GM12873 (cell line): Measurements from ENCODE around the gene GPR119.

ENCODE experiments used
- TF ChIP-seq, protein P1 (sequence below): IDR thresholded peaks from 2 replicates; pipeline ENCODE4 v1.5.1; 2012; ENCODE audit warnings: low read depth, mild to moderate bottlenecking, moderate library complexity, low read length, control low read depth; ENCODE audit not compliant: insufficient read depth; ENCODE audit errors: missing control alignments

GPR119 gene

GRCh38 chrX:130414800-130415199 is 29.3 kb upstream of the GPR119 start:
- TF ChIP-seq, protein P1, sequence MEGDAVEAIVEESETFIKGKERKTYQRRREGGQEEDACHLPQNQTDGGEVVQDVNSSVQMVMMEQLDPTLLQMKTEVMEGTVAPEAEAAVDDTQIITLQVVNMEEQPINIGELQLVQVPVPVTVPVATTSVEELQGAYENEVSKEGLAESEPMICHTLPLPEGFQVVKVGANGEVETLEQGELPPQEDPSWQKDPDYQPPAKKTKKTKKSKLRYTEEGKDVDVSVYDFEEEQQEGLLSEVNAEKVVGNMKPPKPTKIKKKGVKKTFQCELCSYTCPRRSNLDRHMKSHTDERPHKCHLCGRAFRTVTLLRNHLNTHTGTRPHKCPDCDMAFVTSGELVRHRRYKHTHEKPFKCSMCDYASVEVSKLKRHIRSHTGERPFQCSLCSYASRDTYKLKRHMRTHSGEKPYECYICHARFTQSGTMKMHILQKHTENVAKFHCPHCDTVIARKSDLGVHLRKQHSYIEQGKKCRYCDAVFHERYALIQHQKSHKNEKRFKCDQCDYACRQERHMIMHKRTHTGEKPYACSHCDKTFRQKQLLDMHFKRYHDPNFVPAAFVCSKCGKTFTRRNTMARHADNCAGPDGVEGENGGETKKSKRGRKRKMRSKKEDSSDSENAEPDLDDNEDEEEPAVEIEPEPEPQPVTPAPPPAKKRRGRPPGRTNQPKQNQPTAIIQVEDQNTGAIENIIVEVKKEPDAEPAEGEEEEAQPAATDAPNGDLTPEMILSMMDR: no peak

DNA sequence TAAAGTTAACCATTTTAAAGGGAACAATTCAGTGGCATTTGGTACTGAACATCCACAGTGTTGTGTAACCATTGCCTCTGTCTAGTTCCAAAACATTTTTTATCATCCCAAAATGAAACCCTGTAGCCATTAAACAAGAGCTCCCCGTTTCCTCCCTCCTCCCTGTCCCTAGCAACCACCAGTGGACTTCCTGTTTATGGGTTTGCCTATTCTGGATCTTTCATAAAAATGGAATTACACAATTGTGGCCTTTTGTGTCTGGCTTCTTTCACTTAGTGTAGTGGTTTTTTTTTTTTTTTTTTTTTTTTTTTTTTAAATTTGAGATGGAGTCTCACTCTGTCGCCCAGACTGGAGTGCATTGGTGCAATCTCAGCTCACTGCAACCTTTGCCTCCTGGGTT is 27.9 kb upstream of the GPR119 start:
- TF ChIP-seq, protein P1: no peak

GRCh38 chrX:130402208-130402684 is 16.8 kb upstream of the GPR119 start:
- TF ChIP-seq, protein P1: no peak

DNA sequence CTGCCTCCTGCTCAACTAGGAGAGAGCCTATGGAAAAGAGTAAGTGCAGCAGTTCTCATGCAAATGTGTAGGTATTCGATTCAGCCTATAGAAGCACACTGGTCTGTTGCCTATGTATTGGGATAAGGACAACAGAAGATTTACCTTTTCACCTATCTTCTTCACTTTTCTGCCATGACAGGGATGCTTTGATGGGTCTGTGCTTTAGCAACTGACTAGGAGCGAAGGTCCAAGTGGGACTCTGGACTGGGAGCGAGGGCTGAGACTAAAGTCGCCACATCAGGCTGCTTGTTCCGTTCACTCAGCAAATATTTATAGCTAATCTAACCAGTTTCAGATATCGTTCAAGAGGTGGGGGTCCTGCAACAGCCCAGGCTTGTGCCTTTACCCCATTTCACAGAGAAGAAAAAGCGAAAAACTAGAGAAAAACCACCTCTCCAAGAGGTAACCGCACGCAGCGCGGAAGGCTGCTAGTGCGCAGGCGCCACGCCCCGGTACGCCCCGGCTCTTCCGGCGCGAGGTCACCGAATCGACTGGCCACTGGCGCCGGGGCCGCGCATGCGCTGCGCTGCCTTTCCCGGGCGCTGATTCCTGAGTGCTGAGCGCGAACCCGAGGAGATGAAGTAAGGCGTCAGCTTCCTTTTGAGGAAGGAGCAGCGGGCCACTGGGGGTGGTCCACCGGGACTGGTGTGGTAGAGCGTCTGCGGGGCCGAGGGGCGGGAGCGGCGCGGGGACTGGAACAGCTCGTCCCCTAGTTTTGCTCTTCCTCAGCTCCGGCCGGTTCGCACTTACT is 16.1 kb upstream of the GPR119 start, which contains the start of gene RBMX2:
Gene RBMX2, plus strand, starts transcription at position 573 of the 793 bp plus-strand sequence. Its CDS starts 46 bp downstream, at position 619.
- TF ChIP-seq, protein P1: no peak

GRCh38 chrX:130395341-130395740 is 9.9 kb upstream of the GPR119 start:
- TF ChIP-seq, protein P1: no peak

- TF ChIP-seq, protein P1: peak; percentile 64
Measured at GRCh38 chrX:130393451-130394074, 8.1 kb upstream of the GPR119 start.

- TF ChIP-seq, protein P1: no peak
Measured at GRCh38 chrX:130386408-130386808, 934 bp upstream of the GPR119 start.
